Measurements from ENCODE around the gene CFAP61. TPM values are rescaled to one million over a fixed set of nuclear protein-coding genes. Genes with fewer than 3 reads are reported as not detected.

CFAP61 gene
- total and polyA plus RNA-seq, 7 donors = 8.3 to 59.4 (median 24.5) TPM

DNA sequence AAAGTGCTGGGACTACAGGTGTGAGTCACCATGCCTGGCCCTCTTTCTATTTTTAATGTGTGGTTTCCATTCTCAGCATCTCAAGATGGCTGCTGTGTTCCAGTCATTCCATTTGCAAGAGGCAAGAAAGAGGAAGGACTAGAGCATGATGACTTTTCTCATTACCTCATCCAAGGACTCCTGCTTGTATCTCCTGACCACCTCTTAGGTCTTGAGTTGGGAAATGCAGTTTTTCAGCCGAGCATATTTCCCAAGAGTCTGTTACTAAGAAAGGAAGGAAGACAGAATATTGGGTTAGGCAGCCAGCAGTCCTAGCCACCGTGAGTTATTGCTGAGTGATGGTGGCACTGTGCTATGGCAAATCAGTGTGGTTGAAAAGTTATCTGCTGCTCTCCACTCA is 207.2 kb downstream of the CFAP61 start:
- Histone ChIP-seq H3K4me3 (no peak overlapping the region), H3K4me1 (no peaks in the 10 kb centered on the region), H3K9me3 (no peaks in the 10 kb centered on the region), H3K27ac (no peak overlapping the region), H3K27me3 (ENCODE audit: insufficient read depth in 3 of 3, low read length in 2 of 3) (no peaks in the 10 kb centered on the region), H3K36me3 (ENCODE audit: insufficient read depth in 1 of 2, low read depth in 1 of 2) (no peaks in the 10 kb centered on the region)
- no peak for TF ChIP-seq CTCF (IDR thresholded peaks at IDR 0.05)
- DNase-seq = no peak
- intact Hi-C loops (cut with DNase I) = no loop called here
- WGBS, 3 donors = 56 to 66% (median 61%) methylated on average over 2 of the region's 2 CpGs
- peak in 3 of 4 donors; percentile 22 to 59 (median 54) for ATAC-seq

DNA sequence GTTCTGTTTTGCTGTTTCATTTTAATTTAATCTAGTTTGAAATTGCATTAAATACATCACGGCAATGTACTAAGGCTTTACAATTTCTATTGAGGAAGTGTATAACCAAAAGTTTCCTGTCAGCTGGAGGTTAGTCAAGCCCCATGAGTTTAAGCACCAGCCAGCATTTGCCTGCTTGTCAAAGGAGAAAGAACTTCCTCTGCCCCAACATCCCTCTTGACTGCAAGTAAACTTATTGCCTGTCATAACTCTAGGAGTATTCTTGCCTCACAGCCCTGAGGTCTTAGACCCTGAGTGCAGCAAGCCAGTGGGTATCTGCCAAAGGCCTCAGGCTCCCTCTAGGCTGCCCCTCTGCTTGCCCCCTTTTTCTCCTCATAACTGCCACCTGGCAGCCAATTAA is 208.8 kb downstream of the CFAP61 start:
- no peak overlapping the region for H3K27ac ChIP-seq
- TF ChIP-seq CTCF (IDR thresholded peaks at IDR 0.05) = no peak

GRCh38 chr20:20265210-20265609 is 212.9 kb downstream of the CFAP61 start:
- intact Hi-C loops (cut with DNase I) = no loop called here
- H3K4me1 ChIP-seq = no peaks in the 10 kb centered on the region
- no peak overlapping the region for H3K4me3 ChIP-seq
- DNase-seq = no peak
- no peaks in the 10 kb centered on the region for H3K27me3 ChIP-seq (ENCODE audit: insufficient read depth in 3 of 3, low read length in 2 of 3)
- no peak for TF ChIP-seq CTCF (IDR thresholded peaks at IDR 0.05)
- 72 to 76% (median 73%) methylated on average over 2 of the region's 2 CpGs for WGBS, 3 donors
- no peak overlapping the region for H3K27ac ChIP-seq
- ATAC-seq = no peak
- H3K9me3 ChIP-seq = no peaks in the 10 kb centered on the region
- H3K36me3 ChIP-seq (ENCODE audit: insufficient read depth in 1 of 2, low read depth in 1 of 2) = peaks cover 0 to 9% of the 10 kb centered on the region in 2 donors

More for the DNA sequence above, 208.8 kb downstream of the CFAP61 start:
- Histone ChIP-seq H3K4me1 (no peaks in the 10 kb centered on the region), H3K27me3 (ENCODE audit: insufficient read depth in 3 of 3, low read length in 2 of 3) (no peaks in the 10 kb centered on the region), H3K36me3 (ENCODE audit: insufficient read depth in 1 of 2, low read depth in 1 of 2) (peaks cover 0 to 4% of the 10 kb centered on the region in 2 donors), H3K9me3 (no peaks in the 10 kb centered on the region), H3K4me3 (no peak overlapping the region)
- intact Hi-C loops (cut with DNase I) = no loop called here
- DNase-seq (no peak), ATAC-seq (no peak)
- WGBS, 3 donors = 47 to 65% (median 64%) methylated on average over 1 of the region's 1 CpG

GRCh38 chr20:20266552-20266951 is 214.2 kb downstream of the CFAP61 start:
- H3K4me3 ChIP-seq = no peak overlapping the region
- DNase-seq (no peak), ATAC-seq (no peak)
- 73 to 90% (median 89%) methylated on average over 4 of the region's 4 CpGs for WGBS, 3 donors
- peaks cover 0 to 9% of the 10 kb centered on the region in 2 donors for H3K36me3 ChIP-seq (ENCODE audit: insufficient read depth in 1 of 2, low read depth in 1 of 2)
- H3K4me1 ChIP-seq = no peaks in the 10 kb centered on the region
- no peak for TF ChIP-seq CTCF (IDR thresholded peaks at IDR 0.05)
- no peak overlapping the region for H3K27ac ChIP-seq
- intact Hi-C loops (cut with DNase I) = no loop called here
- H3K27me3 ChIP-seq (ENCODE audit: insufficient read depth in 3 of 3, low read length in 2 of 3) = no peaks in the 10 kb centered on the region
- H3K9me3 ChIP-seq = no peaks in the 10 kb centered on the region

GRCh38 chr20:20267685-20268370 is 215.5 kb downstream of the CFAP61 start:
- Histone ChIP-seq H3K9me3 (no peaks in the 10 kb centered on the region), H3K27ac (no peak overlapping the region), H3K27me3 (ENCODE audit: insufficient read depth in 3 of 3, low read length in 2 of 3) (no peaks in the 10 kb centered on the region), H3K4me3 (no peak overlapping the region), H3K4me1 (no peaks in the 10 kb centered on the region), H3K36me3 (ENCODE audit: insufficient read depth in 1 of 2, low read depth in 1 of 2) (peaks cover 0 to 9% of the 10 kb centered on the region in 2 donors)
- WGBS, 3 donors = 67 to 81% (median 77%) methylated on average over 13 of the region's 13 CpGs
- peak in 1 of 4 donors; percentile 54 for ATAC-seq
- peak in 1 of 2 donors; percentile 18 for DNase-seq
- intact Hi-C loops (cut with DNase I) = no loop called here
- TF ChIP-seq CTCF (IDR thresholded peaks at IDR 0.05) = no peak

Data from psoas muscle (tissue), 8 donors.